K562 (cell line): ENCODE measurements around the gene SCYL1.

Experiments
- EP300 ChIP-seq: IDR thresholded peaks from 2 replicates; pipeline ENCODE4 v1.6.1; 2012; ENCODE audit warnings: low read length, improper control_type of control experiment
- MAX ChIP-seq: sonication (generic); formaldehyde crosslinking; IDR thresholded peaks from 2 replicates; pipeline ENCODE4 v1.9.0; 2022; ENCODE audit warnings: mild to moderate bottlenecking, missing genetic modification reagents
- NCOA2 ChIP-seq, 2 experiments: fragments of 450-650 bp; IDR thresholded peaks; 2 replicates each; pipeline ENCODE4 v1.6.1; 2018; ENCODE audit warnings: mild to moderate bottlenecking in 2 of 2, moderate library complexity in 1 of 2; ENCODE audit not compliant: partially characterized antibody in 2 of 2

DNA sequence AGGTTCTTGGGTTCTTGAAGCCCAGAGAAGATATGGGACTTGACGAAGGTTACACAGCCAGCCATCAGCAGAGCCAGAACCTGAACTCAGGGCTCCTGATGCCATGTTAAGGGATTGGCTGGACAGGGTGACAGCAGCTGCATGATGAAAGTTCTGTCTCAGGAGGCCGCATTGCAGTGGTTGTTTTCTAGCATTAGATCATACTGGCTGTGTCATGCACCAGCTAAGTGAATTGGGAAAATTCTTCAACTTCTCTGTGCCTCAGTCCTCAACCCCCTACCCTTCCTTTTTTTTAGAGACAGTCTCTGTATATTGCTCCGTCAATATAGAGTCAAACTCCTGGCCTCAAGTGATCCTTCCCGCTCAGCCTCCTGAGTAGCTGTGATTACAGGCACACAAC lies 38.7 kb downstream of the SCYL1 start:
- TF ChIP-seq NCOA2 (IDR thresholded peaks at IDR 0.05; ENCODE audit: partially characterized antibody in 2 of 2) (no peak), EP300 (no peak), MAX (CRISPR knock-in tag) (no peak)
